AG04450 (cell line): ENCODE measurements around the gene MYH11. TPM values are rescaled to one million over a fixed set of nuclear protein-coding genes. Genes with fewer than 3 reads are reported as not detected.
"Not testable (repeated sequence)": the region's sequence is repeated elsewhere in the genome, so short reads cannot be mapped to it uniquely, and the experiment has no call there.

Source experiments
- CTCF ChIA-PET: fragments of 300-600, 350-600 bp; formaldehyde crosslinking; extraction: SDS; loops from one replicate; lab custom pipeline; 2022; ENCODE audit warnings: antibody characterized with exemption, inconsistent platforms; lab: Charles Lee
- POLR2A ChIA-PET: fragments of 350-600 bp; formaldehyde crosslinking; extraction: SDS; loops from one replicate; lab custom pipeline; 2021; ENCODE audit warnings: antibody characterized with exemption, inconsistent platforms; lab: Yijun Ruan, JAX
- DNase-seq: peaks from one replicate; pipeline ENCODE4 v3.0.0-alpha.2; 2011; ENCODE audit warnings: low read depth, low spot score
- H3K27ac ChIP-seq: one replicate; pipeline ENCODE4 v1.5.1; 2012; ENCODE audit warnings: low read depth, low read length, control low read depth
- H3K27me3 ChIP-seq: one replicate; pipeline ENCODE4 v1.6.0; 2012; ENCODE audit warnings: low read length; ENCODE audit not compliant: control insufficient read depth, insufficient read depth
- H3K4me3 ChIP-seq: 2 replicates; pipeline ENCODE4 v1.5.1; 2011; ENCODE audit warnings: mild to moderate bottlenecking, low read depth, low read length, control low read depth
- H3K9me3 ChIP-seq: 2 replicates; pipeline ENCODE4 v1.5.1; 2012; ENCODE audit warnings: low read length; ENCODE audit not compliant: control insufficient read depth, insufficient read depth
- CTCF ChIP-seq: IDR thresholded peaks from 2 replicates; pipeline ENCODE4 v1.5.1; 2011; ENCODE audit warnings: low read depth, low read length, control low read depth, inconsistent platforms
- polyA plus RNA-seq: library from polyadenylated mRNA; depleted of rRNA; stranded (reverse); fragments of >200 nt; gene quantifications from 2 replicates; pipeline ENCODE4 v1.2.3, GENCODE V29; 2011

The MYH11 gene
- polyA plus RNA-seq, 1 experiment = 0.20 TPM

- ChIA-PET POLR2A (no interaction called here), CTCF (no interaction called here)
These were observed 157.0 kb downstream of the MYH11 start for GRCh38 chr16:15699819-15700218.

GRCh38 chr16:15694499-15694898 is 162.3 kb downstream of the MYH11 start:
- no peaks in the 10 kb centered on the region for H3K9me3 ChIP-seq
- H3K4me3 ChIP-seq = no peak overlapping the region
- TF ChIP-seq CTCF = no peak
- DNase-seq = no peak
- POLR2A ChIA-PET = interaction anchor here (0.6 kb wide), 1 partner anchor 29 kb away, joined by 4 read pairs; no protein-coding TSS in a partner anchor
- H3K27ac ChIP-seq = no peak overlapping the region
- no peaks in the 10 kb centered on the region for H3K27me3 ChIP-seq
- CTCF ChIA-PET = interaction anchor here (2.1 kb wide), 1 partner anchor 10 kb away, joined by 9 read pairs; no protein-coding TSS in a partner anchor

More at GRCh38 chr16:15699819-15700218, 157.0 kb downstream of the MYH11 start:
- no peak for TF ChIP-seq CTCF
- Histone ChIP-seq H3K4me3 (no peak overlapping the region), H3K27me3 (no peaks in the 10 kb centered on the region), H3K9me3 (no peaks in the 10 kb centered on the region), H3K27ac (no peak overlapping the region)
- DNase-seq = no peak

GRCh38 chr16:15692508-15692907 is 164.3 kb downstream of the MYH11 start:
- DNase-seq, H3K4me3 ChIP-seq, H3K9me3 ChIP-seq, CTCF ChIA-PET, POLR2A ChIA-PET, H3K27ac ChIP-seq, H3K27me3 ChIP-seq: not testable (repeated sequence)

GRCh38 chr16:15691046-15691445 is 165.8 kb downstream of the MYH11 start:
- Histone ChIP-seq H3K27ac (no peak overlapping the region), H3K27me3 (no peaks in the 10 kb centered on the region), H3K4me3 (no peak overlapping the region), H3K9me3 (no peaks in the 10 kb centered on the region)
- CTCF ChIA-PET = interaction anchor here (1.0 kb wide), 1 partner anchor 13 kb away, joined by 3 read pairs; no protein-coding TSS in a partner anchor
- no peak for TF ChIP-seq CTCF
- no peak for DNase-seq
- POLR2A ChIA-PET = no interaction called here

GRCh38 chr16:15690296-15690695 is 166.5 kb downstream of the MYH11 start:
- no peaks in the 10 kb centered on the region for H3K9me3 ChIP-seq
- no peak overlapping the region for H3K4me3 ChIP-seq
- no peak overlapping the region for H3K27ac ChIP-seq
- ChIA-PET POLR2A (interaction anchor here (0.6 kb wide), 1 partner anchor 432 kb away, joined by 3 read pairs; no protein-coding TSS in a partner anchor), CTCF (interaction anchor here (1.0 to 1.1 kb wide), 2 partner anchors 13 to 49 kb away, joined by 3 read pairs; no protein-coding TSS in a partner anchor)
- DNase-seq = no peak
- H3K27me3 ChIP-seq = no peaks in the 10 kb centered on the region
- TF ChIP-seq CTCF = no peak
